Inferior parietal cortex (tissue), 1 donor: ENCODE data around the gene MLLT1.

Experiments used
- DNase-seq: peaks from one replicate; pipeline ENCODE4 v3.0.0-alpha.2; 2016; ENCODE audit errors: extremely low spot score

Gene MLLT1

DNA sequence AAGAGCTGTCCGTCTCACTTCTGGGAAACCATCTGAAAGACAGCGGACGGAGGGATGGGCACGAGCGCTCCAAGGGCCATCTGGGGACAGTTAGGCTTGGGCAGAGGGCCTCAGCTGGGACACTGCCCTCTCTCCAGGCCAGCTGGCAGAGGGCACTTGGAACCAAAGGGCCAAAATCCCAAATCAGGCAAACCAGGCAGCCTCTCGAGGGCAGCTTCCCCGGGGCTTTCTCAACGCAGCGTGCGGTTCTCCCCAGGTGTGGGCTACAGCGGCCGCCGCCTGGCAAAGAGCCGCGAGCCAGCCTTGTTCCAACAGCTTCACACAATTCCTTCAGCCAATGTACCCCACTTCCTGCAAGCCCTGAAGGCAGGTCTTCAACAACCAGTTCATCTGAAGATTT lies 5.0 kb downstream of the MLLT1 start:
- no peak for DNase-seq

DNA sequence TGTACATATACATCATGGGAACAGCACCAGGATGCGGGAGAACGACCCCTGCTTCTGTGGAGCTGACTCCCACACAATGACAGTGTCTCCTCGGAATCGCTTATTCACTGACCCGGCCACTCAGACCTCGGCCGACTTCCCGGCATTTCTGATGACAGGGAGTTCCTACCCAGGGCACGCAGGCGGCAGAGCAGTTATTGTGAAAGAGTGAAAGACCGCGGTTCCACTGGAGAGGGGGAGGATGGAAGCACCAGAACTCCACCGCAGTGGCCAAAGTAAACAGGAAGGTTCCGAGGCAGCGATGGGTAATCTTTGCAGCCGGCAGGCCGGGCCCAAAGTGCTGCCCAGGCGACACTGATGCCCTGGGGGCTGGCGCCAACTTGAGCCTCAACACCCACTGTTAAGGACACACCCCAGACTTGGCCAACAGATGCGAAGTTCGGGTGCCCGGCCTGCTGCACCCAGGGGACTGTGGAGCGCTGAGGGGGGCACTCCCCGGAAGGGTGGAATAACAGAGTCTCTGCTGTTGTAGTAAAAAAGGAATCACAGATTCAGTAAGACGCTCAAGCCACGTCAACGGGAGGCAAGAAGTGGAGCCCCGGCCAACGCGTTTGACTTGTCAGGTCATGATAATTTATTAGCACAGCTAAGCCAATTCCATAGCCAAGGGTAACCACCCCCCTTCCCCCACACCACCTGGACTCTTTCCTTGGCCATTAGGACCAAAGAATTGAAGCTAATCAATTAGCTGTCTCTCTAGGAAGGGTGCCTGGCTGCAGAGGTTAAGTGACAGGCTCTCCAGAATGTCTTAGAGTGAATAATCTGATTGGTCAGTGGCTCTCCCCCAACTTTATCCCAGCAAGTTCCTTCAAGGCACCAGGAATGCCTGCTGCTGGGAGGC lies 5.8 kb downstream of the MLLT1 start:
- DNase-seq: no peak

- DNase-seq: no peak
These were observed 6.7 kb downstream of the MLLT1 start for GRCh38 chr19:6272913-6273600.

DNA sequence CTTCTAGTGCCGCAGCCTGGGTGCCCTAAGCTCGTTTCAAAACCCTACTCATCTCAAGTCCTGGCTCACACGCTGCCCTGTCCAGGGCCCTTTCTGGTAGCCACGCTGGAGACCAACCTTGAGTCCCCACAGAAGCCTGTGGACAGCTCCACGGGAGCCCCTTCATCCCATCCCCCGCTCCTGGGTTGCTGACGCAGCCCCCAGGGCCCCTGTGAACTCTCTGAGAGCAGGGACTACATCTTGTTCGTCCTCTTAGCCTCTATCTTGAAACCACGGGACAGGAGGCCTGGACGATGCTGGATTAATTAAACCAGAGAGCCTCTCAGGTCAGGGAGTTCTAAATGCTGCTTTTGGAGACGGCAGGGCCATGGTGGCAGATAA lies 7.4 kb downstream of the MLLT1 start:
- no peak for DNase-seq

GRCh38 chr19:6271721-6272410 lies 7.9 kb downstream of the MLLT1 start:
- peak; percentile 48 for DNase-seq

DNA sequence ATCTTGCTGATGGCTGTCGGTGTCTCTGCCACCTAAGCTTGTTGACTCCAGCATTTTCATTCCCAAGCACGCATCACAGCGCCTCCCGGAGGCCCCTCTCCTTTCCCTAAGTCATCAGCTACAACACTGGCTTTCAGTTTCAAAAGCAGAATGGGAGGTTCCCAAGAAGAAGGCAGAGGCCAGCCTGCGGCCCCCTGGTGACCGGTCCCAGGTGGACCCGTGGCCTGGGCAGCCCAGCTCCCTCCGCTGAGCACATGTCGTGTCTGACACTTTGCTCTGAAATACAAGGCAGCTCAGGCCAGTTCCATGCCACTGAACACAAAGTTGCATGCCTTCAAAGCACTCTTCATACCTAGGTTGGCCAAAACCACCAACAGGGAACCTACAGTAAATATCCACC lies 8.5 kb downstream of the MLLT1 start:
- no peak for DNase-seq

- DNase-seq: no peak
These were observed 9.0 kb downstream of the MLLT1 start for GRCh38 chr19:6270822-6271221.

- DNase-seq: no peak
These were observed 9.6 kb downstream of the MLLT1 start for GRCh38 chr19:6270076-6270745.

- no peak for DNase-seq
These were observed 10.5 kb downstream of the MLLT1 start for GRCh38 chr19:6269101-6269886.

DNA sequence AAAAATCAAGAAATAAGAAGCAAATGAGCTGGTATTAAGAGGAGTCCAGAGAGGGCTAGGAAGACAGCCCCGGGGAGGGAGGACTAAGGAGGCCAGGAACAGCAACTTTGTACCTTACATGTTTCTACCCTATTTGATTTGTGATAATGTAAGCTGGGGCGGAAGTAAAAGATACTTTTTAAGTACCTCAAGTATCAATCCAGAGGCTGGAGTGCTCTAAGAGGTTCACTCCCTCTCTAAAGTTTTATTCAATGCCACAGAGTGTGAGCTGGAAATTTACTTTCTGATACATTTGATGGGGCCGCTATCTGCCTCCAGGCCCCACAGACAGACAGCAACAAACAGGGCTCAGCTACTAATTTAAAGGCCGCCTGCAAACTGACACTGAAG lies 11.4 kb downstream of the MLLT1 start:
- no peak for DNase-seq

- no peak for DNase-seq
These were observed 12.0 kb downstream of the MLLT1 start for GRCh38 chr19:6267552-6268381.

- DNase-seq: no peak
These were observed 15.0 kb downstream of the MLLT1 start for GRCh38 chr19:6264803-6265202.

GRCh38 chr19:6263735-6264444 lies 15.9 kb downstream of the MLLT1 start:
- no peak for DNase-seq

GRCh38 chr19:6263306-6263705 lies 16.5 kb downstream of the MLLT1 start:
- DNase-seq: no peak

DNA sequence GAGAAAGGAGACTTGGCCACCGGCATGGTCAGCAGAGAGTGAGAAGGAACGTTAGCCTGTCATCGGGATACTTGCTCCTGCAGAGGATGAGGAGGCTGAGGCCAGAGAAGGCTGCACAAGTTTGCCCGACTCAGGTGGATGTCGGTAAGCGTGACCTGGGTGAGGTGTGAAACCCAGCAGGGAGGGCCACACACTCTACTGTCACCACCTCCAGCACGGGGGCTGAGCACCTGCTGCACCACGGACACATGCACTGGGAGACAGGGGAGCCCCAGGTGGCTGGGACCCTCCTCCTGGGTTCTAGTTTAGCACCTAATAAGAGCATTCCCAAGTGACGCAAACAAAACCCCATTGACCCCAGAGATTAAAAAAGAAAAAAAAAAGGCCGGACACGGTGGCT lies 17.3 kb downstream of the MLLT1 start:
- DNase-seq: no peak

GRCh38 chr19:6261883-6262282 lies 17.9 kb downstream of the MLLT1 start:
- no peak for DNase-seq

GRCh38 chr19:6260912-6261650 lies 18.7 kb downstream of the MLLT1 start:
- no peak for DNase-seq

- DNase-seq: no peak
These were observed 19.4 kb downstream of the MLLT1 start for GRCh38 chr19:6260376-6260775.

GRCh38 chr19:6259312-6259861 lies 20.4 kb downstream of the MLLT1 start:
- DNase-seq: no peak
